Measurements from ENCODE around the gene NFKB2.
A peak's percentile ranks its signal among the peaks of the same experiment; 100 is the strongest.

The NFKB2 gene

DNA sequence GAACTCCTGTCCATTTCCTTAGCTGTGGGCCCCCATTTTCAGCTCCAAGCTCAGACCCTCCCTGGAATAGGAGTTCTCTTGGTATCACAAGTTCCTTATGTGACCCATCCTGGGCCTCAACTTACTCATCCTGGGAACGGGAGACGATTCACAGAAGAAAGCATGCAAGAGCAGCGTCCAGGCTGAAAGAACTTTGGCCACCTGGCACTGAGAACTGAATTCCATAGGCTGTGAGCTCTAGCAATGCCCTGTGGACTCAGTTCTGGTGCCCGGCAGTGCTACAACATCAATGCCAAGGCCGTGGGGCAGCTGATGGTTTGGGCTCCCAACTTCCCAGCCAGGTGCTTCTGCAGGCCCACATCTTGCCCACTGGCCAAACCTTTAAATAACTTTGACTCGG is 40.8 kb downstream of the NFKB2 start:
- intact Hi-C loops (cut with DNase I) = no loop called here
- DNase-seq = peak in 1 of 10 donors; percentile 11

DNA sequence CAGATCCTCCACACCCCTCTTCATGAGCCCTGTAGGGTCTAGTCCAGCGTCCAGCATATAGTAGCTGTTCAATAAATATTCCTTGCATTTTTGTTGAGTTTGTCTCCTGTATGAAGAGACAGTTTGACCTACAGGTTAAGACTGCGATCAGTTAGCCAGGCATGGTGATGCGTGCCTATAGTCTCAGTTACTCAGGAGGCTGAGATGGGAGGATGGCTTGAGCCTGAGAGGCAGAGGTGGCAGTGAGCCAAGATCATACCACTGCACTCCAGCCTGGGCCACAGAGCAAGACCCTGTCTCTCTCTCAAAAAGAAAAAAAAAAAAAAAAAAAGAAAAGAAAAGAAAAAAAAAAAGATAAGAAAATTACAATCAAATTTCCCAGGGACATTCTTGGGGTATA is 42.0 kb downstream of the NFKB2 start:
- intact Hi-C loops (cut with DNase I) = no loop called here
- no peak for DNase-seq

DNA sequence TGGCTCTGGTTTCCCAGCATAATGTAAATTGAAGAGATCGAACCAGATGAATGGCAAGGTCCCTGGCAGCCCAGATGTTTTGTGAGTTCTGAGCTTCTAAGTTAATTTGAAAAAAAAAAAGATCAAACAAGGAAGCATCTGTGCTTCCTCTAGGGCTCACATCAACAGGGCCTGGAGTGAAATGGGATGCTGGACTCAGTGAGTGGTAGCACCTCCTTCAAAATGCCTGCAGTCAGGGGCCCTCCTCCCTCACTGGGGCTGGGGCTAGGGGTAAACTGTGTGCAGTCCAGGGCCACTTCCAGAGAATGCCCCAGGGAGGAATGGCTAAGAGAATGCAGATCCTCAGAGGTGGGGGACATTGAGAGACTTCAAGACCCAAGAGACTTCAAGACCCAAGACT is 42.9 kb downstream of the NFKB2 start:
- intact Hi-C loops (cut with DNase I) = no loop called here
- peak in 1 of 10 donors; percentile 34 for DNase-seq

DNA sequence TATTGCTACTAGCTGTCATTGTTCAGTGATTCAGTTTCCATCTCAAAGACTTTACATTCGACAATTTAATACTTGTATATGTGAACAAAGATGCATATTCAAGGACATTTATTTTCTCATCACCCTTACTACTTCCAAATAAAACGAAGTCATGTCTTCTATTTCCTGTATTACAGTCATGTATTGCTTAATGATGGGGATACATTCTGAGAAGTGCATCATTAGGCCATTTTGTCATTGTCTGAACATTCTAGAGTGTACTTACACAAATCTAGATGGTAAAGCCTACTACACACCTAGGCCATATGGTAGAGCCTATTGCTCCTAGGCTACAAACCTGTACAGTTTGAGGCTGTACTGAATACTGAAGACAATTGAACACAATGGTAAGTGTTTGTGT is 49.3 kb downstream of the NFKB2 start:
- no peak for DNase-seq
- intact Hi-C loops (cut with DNase I) = no loop called here

DNA sequence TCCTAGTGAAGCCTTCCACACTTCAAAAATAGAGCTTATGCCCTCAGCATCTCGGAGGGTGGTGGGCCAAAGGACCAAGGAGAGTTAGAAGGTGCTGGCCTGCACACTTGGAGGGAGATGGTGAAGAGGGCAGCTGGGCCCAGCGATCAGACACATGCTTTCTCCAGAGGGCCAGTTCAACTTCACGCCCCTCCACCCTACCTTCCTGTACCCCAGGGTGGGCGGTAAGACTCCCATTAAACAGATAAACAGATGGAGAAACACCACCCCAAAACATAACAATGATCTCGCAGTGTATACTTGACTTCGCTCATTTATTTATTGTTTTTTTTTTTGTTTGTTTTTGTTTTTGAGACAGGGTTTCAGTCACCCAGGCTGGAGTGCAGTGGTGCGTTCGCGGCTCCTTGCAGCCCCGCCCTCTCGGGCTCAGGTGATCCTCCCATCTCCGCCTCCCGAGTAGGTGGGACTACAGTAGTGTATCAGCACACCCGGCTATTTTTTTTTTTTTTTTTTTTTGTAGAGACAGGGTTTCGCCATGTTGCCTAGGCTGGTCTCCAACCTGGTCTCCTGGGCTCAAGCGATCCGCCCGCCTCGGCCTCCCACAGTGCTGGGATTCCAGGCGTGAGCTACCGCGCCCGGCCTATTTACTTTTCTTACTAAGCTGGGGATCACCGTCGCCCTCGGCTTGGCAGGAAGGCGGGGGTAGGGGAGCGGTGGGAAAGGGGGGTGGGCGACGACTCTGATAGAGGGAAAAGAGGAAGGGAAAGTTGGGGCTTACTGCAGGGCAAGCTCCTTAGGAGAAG is 54.0 kb downstream of the NFKB2 start:
- DNase-seq = peak in 8 of 10 donors; percentile 56 to 95 (median 80)
- intact Hi-C loops (cut with DNase I) = no loop called here

DNA sequence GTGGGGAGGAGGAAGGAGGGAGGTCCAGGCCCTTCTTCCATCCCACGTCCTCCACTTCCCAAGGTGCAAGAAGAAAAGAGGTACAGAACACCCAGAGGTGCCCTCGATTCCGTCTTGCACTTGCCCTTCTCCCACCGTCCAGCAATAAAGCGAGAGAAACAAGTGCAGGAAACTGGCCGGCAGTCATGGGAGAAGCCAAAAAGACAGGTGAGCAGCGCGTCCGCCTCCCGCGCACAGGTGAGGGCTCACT is 54.5 kb downstream of the NFKB2 start:
- intact Hi-C loops (cut with DNase I) = no loop called here
- no peak for DNase-seq

DNA sequence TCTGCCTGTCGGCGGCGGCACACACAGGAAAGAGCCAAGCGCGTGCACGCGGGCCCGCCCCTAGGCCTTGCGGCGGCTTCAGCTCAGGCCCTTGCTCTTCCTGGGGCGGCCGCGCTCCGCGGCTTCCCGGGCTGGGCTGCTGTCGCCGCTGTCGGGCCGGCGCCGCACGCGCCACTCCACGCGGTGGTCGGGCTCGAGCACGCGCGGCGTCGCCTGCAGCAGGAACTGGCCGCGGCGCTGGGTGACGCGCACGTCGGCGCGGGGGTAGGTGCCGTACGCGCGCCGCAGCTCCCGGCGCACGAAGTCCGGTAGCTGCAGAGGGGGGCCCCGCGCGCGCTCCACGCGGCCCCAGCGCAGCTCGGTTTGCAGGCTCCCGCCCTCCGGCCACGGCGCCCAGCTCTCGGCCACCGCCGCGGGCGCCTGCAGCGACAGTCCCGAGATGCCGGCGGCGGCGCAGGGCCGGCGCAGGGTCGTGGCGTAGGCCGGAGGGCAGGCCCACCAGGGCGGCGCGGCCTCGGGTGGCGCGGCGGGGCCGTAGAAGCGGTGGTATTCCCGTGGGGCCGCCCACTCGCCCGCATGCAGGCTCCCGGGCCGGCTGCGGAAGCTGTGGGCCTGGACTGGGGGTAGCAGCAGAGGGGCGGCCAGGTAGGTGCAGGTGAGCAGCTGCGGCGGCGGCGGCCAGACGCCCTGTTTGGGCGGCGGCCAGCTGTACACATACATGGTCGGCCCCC is 55.0 kb downstream of the NFKB2 start:
- intact Hi-C loops (cut with DNase I) = no loop called here
- DNase-seq = peak; percentile 46 to 98 (median 82)

DNA sequence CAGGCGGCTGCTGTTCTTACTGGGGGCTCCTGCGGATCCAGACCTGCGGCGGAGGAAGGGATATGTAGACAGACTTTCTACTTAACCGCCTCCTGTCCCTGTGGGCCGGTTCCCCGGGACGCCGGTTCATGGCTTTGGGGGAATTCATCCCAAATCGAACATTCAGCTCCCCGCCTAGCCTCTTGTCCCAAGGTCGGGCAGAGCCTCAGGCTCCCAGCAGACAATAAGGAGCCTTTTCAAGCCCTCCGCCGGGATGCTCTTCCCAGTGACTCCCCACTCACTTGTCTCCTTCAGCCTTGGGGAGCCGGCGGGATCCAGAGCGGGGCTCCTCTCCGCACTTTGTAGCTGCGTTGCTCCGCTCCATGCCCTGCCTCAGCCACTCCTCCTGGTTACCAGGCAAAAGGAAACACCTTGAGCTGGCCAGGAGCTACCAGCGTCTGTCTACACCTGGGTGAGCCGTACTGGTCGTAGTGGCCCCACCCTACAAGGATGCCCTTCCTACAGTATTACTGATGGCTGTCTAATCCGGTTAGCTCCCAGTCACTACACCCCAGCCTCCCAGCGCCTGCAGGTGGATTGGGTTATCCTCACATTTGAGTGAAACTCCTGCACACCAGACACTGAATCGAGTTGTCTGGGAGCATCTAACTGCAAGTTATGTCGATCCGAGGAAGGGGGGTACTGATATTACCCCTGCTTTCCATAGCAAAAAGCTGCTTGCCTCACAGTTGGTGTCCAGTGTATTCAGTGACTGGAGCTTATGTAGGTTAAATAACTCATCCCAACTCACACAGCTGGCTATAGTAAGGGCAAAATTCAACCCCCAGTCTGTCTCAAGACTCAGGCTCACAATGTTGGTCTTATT is 55.8 kb downstream of the NFKB2 start, which contains the start of gene C10orf95:
TSS of gene C10orf95 (minus strand) at position 439 of the 865 bp plus-strand sequence. CDS start 450 bp downstream, outside the sequence.
- DNase-seq = peak in 3 of 10 donors; percentile 19 to 78 (median 21)
- intact Hi-C loops (cut with DNase I) = no loop called here

All from posterior cingulate gyrus (tissue), 11 donors.